ENCODE measurements around the gene HOMER3. TPM values are rescaled to one million over a fixed set of nuclear protein-coding genes. Genes with fewer than 3 reads are reported as not detected.

Gene HOMER3
- total and polyA plus RNA-seq, 2 of the 13 experiments (the other 11 are each of a cell fraction or from before 2014, with no cell fraction given): 21.3 to 27.3 TPM

DNA sequence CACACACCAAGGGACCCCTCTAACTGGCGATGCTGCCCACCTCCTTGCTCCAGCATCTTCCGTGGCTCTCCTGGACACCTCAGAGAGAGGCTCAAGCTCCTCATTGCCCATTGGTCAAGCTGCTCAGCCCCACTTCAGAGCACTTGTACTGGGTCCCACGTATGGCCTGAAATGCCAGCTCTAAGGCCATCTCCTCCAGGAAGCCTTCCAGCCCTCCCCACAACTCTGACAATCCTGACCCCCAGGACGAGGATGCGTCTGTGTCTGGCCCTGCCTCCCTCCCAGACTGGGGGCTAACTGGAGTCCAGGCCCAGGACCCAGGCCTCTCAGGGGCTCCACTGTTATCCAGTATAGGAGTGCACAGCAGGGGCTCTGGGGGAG lies 7.9 kb upstream of the HOMER3 start (continued):
- TF ChIP-seq, protein P1, sequence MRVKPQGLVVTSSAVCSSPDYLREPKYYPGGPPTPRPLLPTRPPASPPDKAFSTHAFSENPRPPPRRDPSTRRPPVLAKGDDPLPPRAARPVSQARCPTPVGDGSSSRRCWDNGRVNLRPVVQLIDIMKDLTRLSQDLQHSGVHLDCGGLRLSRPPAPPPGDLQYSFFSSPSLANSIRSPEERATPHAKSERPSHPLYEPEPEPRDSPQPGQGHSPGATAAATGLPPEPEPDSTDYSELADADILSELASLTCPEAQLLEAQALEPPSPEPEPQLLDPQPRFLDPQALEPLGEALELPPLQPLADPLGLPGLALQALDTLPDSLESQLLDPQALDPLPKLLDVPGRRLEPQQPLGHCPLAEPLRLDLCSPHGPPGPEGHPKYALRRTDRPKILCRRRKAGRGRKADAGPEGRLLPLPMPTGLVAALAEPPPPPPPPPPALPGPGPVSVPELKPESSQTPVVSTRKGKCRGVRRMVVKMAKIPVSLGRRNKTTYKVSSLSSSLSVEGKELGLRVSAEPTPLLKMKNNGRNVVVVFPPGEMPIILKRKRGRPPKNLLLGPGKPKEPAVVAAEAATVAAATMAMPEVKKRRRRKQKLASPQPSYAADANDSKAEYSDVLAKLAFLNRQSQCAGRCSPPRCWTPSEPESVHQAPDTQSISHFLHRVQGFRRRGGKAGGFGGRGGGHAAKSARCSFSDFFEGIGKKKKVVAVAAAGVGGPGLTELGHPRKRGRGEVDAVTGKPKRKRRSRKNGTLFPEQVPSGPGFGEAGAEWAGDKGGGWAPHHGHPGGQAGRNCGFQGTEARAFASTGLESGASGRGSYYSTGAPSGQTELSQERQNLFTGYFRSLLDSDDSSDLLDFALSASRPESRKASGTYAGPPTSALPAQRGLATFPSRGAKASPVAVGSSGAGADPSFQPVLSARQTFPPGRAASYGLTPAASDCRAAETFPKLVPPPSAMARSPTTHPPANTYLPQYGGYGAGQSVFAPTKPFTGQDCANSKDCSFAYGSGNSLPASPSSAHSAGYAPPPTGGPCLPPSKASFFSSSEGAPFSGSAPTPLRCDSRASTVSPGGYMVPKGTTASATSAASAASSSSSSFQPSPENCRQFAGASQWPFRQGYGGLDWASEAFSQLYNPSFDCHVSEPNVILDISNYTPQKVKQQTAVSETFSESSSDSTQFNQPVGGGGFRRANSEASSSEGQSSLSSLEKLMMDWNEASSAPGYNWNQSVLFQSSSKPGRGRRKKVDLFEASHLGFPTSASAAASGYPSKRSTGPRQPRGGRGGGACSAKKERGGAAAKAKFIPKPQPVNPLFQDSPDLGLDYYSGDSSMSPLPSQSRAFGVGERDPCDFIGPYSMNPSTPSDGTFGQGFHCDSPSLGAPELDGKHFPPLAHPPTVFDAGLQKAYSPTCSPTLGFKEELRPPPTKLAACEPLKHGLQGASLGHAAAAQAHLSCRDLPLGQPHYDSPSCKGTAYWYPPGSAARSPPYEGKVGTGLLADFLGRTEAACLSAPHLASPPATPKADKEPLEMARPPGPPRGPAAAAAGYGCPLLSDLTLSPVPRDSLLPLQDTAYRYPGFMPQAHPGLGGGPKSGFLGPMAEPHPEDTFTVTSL (CRISPR knock-in tag; IDR thresholded peaks at IDR 0.05; ENCODE audit: borderline replicate concordance): no peak
- no peak for TF ChIP-seq ZNF790 (CRISPR knock-in tag; IDR thresholded peaks at IDR 0.05; ENCODE audit: borderline replicate concordance)
- TF ChIP-seq, protein P2, sequence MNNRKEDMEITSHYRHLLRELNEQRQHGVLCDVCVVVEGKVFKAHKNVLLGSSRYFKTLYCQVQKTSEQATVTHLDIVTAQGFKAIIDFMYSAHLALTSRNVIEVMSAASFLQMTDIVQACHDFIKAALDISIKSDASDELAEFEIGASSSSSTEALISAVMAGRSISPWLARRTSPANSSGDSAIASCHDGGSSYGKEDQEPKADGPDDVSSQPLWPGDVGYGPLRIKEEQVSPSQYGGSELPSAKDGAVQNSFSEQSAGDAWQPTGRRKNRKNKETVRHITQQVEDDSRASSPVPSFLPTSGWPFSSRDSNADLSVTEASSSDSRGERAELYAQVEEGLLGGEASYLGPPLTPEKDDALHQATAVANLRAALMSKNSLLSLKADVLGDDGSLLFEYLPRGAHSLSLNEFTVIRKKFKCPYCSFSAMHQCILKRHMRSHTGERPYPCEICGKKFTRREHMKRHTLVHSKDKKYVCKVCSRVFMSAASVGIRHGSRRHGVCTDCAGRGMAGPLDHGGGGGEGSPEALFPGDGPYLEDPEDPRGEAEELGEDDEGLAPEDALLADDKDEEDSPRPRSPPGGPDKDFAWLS (CRISPR knock-in tag; IDR thresholded peaks at IDR 0.05; ENCODE audit: borderline replicate concordance): no peak
